Renal pelvis (tissue), 12 donors: ENCODE results near the gene LY6G6D. TPM values are rescaled to one million over a fixed set of nuclear protein-coding genes. Genes with fewer than 3 reads are reported as not detected.

Source experiments
- DNase-seq: peaks from one replicate; pipeline ENCODE4 v3.0.0-alpha.2; 2013
- long read RNA-seq, 16 experiments: transcript quantifications; one replicate each; lab custom pipeline, GENCODE V29; 2026
- polyA plus RNA-seq, 3 donors: library from polyadenylated mRNA; unstranded; fragments of 120-200 nt; gene quantifications; one replicate each; pipeline ENCODE4 v1.2.1, GENCODE V29; 2013; ENCODE audit not compliant: insufficient read length in 3 of 3

Gene LY6G6D, protein sequence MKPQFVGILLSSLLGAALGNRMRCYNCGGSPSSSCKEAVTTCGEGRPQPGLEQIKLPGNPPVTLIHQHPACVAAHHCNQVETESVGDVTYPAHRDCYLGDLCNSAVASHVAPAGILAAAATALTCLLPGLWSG
- polyA plus RNA-seq = not detected
- long read RNA-seq, donor 1 = 0 reads
- long read RNA-seq, donor 2, partial matches to known transcripts = 0 of 1 reads
- long read RNA-seq, donor 2, other reads (novel, unspliced or antisense) = 0 of 1 reads
- long read RNA-seq, donor 3 = 0 reads
- long read RNA-seq, donor 4 = 0 reads
- long read RNA-seq, donor 5 = 0 reads
- long read RNA-seq, donor 6 = 0 reads
- long read RNA-seq, donor 7 = 0 reads
- long read RNA-seq, donor 8 = 0 reads
- long read RNA-seq, donor 9 = 0 reads
- long read RNA-seq, donor 10 = 0 reads
- long read RNA-seq, donor 11 = 0 reads
- long read RNA-seq, donor 12 = 0 reads
- long read RNA-seq, donor 13 = 0 reads
- long read RNA-seq, donor 14 = 0 reads
- long read RNA-seq, donor 15 = 0 reads
- long read RNA-seq, donor 16 = 0 reads

DNA sequence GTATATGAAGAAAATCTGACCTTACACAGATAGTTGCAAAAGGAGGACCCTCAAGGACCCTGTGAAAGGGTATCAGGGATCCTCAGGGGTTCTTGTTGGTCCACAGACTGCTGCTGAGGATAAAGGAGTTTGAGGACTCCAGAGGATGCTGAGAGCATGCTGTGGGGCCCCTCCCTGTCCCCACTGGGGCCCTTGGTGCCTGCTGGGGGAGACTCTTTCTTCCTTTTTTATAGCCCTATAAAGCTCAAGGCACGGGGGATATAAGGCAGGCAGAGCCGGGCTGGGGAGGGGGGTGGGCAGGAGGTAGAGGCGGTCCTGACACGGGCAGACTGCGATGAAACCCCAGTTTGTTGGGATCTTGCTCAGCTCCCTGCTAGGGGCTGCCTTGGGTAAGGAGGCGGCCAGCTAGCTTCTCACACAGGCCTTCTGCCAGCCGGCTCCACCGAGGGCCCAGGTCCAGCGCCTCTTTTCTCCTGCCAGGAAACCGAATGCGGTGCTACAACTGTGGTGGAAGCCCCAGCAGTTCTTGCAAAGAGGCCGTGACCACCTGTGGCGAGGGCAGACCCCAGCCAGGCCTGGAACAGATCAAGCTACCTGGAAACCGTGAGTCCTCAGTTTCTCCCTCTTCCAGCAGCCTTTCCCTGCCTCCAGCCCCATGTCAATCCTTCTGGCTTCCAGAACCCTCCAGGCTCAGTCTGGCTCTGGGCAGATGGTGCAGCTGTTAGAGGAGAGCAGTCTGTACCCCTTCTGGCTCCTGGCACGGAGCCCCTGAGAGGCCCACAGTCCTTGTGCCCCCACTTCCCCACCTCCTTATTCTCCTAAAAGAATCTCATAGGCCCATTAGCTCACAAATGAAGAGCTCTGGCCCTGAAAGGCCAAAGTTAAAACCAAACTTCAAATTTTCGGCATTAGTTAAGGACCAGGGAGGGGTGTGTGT, at the start of gene LY6G6D:
Gene LY6G6D (plus strand): TSS at position 327 of the 937 bp plus-strand sequence. CDS start 8 bp downstream, at position 335.
- no peak for DNase-seq

DNA sequence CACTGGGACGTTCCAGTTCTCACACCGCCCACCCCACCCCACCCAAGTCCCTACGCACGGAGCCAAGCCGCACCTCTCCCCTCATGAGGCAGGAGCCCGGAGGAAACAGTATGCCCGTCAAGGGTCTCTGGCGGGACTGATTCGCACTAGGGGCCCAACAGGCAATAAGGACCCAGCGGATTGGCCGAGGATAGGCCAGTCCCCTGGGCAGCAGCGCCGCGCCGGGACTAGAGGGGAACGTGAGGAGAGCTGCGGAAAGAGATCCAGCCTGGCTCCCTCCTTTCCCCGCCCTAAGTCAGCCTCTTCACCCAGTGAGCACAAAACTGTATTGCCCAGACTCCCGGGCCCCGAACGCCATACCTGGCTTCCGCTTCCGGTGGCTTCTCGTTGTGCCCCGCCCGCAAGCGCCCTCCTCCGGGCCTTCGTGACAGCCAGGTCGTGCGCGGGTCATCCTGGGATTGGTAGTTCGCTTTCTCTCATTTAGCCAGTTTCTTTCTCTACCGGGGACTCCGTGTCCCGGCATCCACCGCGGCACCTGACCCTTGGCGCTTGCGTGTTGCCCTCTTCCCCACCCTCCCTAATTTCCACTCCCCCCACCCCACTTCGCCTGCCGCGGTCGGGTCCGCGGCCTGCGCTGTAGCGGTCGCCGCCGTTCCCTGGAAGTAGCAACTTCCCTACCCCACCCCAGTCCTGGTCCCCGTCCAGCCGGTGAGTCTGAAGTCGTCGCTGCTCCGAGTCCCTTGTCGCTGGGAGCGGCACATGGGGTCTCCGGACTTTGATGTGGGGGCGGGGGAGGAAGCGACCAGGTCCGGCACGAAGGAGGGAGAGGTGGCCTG, 49.4 kb upstream of the LY6G6D start, which contains the start of gene CSNK2B:
Gene CSNK2B (plus strand): TSS at position 580 of the 836 bp plus-strand sequence. CDS start 752 bp downstream, outside the sequence.
- DNase-seq = peak; percentile 98

DNA sequence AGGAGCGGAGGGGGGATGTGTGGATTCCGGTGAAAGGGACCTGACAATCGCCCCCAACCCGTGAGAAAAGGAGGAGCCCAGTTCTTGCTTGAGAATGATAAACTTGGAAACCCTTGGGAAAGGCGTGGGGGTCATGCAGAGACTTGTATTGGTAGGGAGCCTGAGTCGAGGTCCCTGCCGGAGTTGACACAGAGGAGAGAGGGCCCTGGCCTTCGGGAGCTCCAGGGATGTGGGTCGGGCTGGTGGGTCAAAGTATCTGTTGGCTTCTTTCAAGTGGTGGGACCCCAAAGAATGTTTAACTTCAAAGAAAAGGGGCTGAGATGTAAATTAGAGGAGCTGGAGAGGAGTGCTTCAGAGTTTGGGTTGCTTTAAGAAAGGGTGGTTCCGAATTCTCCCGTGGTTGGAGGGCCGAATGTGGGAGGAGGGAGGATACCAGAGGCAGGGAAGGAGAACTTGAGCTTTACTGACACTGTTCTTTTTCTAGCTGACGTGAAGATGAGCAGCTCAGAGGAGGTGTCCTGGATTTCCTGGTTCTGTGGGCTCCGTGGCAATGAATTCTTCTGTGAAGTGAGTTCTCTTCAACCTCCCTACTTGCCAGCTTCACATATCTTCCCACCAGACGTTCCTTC, 48.7 kb upstream of the LY6G6D start:
- peak; percentile 34 for DNase-seq

DNA sequence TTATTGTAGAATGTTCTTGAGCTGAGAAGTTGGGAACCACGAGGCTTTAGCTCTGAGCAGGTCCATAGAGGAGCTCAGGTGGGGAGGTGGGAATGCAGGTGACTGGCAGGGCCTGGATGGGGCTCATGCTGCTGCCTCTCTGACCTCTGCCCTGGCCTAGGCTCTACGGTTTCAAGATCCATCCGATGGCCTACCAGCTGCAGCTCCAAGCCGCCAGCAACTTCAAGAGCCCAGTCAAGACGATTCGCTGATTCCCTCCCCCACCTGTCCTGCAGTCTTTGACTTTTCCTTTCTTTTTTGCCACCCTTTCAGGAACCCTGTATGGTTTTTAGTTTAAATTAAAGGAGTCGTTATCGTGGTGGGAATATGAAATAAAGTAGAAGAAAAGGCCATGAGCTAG, 45.5 kb upstream of the LY6G6D start, which contains the start of gene LY6G5B:
Gene LY6G5B (plus strand): TSS at position 301 of the 400 bp plus-strand sequence. CDS start 975 bp downstream, outside the sequence.
- no peak for DNase-seq

DNA sequence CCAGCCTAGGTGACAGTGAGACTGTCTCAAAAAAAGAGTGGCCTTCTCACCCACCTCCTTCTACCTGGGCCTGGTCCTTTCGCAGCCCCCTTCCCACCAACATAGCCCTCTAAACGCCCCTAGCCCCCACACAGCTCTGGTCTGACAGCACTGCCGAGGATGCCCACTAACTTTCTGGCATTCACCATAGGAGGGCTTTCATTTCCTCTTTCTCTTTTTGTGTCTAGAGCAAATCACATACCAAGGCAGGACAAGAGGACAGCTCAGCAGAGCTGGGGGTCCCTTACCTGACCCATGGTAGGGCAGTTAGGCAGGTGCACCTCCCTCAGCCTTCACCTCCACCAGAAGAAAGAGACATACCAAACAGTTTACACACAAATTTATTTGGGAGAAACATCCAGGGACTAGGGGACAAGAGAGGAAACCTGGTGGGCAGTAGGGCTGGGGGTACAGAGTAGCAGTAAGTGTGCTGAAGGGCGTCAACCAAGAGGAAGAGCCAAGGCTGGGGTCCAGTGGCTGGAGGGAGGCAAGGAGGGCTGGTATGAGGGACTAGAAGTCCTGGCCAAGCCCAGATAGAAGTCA, 38.7 kb upstream of the LY6G6D start:
- no peak for DNase-seq

DNA sequence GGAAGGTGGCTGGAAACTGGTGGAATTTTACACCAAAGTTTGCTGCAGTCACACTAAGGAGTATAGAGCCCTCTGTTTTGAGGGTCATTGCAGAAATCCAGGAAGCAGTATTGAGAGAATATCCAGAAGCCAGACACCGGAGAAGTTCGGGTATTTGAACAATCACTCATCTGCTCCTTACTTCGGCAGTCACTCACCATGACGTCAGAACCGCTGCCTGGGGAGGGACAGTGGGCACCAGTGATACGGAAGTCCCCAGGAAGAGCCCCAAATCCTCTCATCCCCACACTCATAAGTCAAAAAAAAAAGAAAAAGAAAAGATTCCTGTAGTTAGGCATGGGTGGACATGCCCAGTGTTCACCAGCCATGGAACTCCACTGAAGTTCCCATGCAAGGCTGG, 38.2 kb upstream of the LY6G6D start:
- DNase-seq = no peak

DNA sequence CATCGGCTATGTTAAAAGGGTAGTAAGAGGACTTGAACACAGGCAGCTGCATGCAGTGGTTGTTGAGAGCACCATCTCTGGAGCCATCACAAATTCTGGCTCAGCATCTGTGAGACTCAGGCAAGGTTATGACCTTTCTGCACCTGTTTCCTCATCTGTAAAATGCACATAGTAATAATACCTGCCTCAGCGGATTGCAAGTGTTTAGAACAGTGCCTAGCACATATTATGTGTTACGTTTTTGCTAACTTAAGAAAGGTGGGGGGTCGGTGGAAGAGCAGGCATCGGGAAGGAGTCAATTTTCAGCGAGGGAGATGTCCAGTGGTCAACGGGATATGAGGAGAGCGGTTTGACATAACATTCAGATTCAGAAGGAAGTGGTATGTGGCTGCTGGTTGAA, 37.2 kb upstream of the LY6G6D start:
- no peak for DNase-seq

DNA sequence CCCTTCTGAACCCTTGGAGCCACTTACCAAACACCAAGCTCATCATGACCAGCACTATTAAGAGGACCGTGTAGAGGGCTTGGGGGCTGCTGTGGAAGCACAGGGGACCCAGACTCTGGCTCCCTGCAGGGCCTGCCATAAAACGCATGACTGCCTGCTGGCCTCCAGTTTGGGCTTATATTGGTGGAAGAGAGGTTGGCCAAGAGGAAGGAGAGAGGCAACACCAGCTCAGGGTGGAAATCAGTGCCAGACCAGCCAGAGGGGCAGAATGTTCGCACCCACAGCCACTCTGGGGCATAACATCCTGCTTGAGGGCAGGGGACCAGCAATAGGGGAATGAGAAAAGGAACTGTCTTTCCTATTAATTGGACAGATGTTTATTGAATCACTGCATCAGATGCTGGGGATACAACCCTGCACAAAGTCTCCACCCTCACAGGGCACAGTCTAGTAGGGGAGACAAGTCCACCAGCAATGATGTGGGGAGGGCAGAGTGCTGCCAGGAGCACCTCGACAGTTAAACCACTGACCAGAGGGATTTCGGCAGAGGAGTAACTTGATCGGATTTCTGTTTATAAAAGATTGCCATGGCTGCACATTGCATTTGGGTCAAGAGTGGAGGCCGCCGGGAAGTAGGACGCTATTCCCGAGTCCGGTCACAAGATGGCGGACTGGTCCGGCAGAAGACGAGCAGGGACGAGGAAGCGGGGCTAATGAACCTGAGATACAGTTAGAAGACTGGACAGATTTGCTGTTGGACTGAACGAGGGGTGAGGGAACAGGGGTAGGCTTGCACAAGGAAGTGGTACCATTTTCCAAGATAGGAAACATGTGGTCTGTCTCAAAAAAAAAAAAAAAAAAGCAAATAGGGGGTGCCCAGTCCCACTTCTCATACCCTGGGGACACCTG, 34.7 kb upstream of the LY6G6D start, which contains the start of gene LY6G5C:
Gene LY6G5C (minus strand): TSS at position 842 of the 909 bp plus-strand sequence. CDS start 694 bp downstream, at position 148.
- DNase-seq = peak; percentile 89

DNA sequence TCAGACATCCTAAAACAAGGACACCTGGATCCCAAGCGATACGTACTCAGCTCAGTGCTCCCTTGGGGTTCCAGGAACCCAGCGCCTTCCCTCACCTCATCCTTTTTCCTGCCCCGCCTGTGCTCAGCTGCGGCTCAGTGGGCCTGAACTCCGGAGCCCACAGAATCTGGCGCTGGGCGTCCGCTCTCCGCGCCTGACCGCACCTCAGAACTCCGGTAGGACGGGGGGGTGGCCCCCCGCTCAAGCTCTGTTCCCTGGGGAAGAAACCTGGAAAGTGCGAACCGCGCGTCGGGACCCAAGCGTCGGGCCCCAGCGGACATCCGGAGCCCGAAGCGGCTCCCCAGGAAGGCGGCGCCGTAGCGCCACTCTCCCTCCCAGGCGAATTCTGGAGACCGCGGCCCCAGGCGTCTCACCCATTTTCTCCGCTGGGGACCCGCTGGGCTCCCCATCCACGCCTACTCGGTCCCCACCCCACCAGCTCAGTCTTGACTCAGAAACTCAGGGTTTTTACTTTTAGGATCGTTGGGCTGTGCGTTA, 33.9 kb upstream of the LY6G6D start:
- no peak for DNase-seq

DNA sequence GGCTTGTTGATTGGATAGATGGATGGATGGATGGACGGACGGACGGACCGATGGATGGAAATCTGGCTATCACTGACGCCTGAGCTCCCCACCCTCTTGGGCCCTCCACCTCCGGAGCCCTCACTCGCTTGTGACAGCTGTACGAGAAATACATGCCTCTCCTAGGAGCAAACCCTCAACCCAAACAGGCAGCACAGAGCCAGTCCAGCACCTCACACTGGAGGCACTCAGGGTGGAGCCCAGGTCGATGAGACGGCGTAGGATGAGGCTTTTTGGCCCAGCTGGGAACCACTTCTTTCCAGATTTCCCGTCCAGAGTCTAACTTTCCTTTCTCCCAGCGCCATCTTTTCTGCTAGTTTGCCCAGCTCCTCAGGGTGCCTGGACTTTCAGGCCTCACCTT, 31.6 kb upstream of the LY6G6D start:
- no peak for DNase-seq

DNA sequence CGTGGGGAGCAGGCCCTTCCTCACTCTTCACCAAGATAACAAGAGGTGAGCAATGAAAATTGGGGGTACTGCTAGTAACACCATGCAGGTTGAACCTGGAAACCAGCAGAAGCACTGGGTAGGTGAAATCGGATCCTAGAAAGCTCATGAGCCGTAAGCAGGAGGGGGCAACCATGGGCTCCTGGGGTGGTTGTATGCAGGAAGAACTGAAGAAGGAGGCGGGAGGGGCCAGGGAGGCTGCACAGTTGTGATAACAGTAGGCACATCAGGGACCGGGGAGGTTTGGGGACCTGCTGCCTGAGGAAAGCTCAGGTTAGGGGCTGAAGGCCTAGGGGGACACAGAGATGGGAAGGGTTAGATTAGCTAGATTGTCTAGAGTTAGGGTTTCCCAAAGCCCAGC, 28.7 kb upstream of the LY6G6D start:
- DNase-seq = no peak

DNA sequence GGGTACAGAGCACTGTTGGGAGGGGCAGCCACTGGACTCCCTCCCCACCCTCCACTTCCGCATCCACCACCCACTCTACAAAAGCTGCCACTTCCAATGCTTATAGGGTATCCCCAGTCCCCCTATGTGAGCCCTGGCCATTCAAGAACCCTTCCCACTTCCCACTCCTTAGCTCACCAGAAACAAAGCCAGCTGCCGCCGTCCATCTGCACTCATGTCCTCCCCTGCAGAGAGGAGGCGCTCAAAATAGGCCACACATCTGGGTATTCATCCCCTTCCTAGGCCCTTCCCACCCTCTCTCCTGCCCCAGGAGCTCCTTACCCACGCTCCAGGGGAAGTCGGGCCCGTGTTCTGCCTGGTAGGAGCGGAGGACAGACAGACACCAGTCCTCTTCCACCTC, 27.8 kb upstream of the LY6G6D start:
- DNase-seq = no peak

DNA sequence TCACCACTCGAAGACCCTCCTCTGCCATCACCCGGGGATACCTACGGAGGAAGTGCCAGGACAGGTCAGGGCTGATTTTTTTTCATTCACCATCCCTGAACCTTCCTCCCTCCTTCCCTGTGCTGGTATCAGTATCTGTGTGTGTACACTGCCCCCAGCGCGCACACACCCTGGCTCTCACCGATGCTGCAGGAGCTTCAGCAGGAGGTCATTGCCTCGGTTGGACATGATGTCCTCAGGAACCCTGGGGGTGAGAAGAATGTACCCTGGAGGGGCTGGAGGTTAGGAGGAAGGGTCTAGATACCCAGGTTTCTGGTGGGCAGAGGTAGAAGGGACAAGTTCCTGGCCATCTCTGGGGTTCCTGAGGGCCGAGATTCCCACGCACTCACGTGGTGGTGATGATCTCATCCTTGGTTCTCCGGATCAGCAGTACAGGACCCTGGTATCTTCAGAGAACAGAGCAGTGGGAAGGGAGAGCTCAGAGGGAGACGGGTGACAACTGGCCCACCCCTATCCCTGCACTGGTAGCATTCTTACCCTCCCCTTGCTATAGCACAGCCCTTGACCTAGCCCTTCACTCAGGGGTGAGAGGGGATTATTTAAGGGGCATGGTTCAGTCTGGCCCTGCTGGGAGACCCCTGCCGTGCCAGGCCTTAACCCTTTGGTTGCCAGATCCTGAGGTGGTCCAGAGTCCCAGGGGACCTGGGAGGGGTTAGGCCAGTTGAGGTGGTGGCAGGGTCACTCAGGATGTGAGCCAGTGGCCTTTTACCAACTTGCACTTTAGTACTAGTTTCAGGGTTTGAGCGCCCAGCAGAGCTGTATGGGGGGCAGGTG, 27.1 kb upstream of the LY6G6D start:
- DNase-seq = no peak

DNA sequence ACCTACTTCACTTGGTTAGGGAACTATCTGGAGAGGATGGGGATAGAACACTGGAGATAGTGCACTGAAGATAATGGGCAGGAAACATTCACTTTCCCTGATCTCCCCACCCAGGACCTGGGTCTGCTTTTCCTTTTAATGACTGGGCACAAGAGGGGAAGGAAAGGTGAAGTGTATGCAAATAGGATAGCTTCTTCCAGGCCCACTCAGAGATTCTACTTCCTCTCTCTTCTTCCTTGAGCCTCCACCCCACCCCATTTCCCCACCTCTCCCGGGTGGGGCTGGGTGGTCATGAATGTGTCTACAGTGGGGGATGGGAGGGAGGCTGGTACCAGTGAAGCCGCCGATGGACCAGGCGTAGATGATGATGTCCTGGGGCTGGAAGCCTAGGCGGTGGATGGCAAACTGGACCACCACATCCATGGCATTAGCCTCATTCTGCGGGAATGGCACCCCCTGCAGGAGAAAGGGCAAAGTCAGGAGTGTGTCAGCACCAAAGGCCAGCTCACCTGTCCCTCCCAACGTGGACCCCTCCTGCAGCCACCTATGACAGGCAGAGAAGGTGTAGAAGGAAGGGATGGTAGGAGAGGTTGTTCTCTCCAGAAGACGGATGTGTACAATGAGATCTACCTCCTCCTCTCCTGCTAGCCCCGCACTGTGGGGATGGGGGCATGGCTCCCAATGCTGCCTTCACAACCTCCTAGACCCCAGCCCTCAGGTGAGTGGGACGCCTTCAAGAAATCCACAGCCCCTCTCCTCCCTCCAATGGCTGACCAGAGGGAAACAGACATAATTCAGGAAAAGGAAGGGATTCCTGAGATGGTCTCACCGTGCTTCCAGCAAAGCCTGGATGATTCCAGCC, 25.7 kb upstream of the LY6G6D start:
- DNase-seq = no peak

DNA sequence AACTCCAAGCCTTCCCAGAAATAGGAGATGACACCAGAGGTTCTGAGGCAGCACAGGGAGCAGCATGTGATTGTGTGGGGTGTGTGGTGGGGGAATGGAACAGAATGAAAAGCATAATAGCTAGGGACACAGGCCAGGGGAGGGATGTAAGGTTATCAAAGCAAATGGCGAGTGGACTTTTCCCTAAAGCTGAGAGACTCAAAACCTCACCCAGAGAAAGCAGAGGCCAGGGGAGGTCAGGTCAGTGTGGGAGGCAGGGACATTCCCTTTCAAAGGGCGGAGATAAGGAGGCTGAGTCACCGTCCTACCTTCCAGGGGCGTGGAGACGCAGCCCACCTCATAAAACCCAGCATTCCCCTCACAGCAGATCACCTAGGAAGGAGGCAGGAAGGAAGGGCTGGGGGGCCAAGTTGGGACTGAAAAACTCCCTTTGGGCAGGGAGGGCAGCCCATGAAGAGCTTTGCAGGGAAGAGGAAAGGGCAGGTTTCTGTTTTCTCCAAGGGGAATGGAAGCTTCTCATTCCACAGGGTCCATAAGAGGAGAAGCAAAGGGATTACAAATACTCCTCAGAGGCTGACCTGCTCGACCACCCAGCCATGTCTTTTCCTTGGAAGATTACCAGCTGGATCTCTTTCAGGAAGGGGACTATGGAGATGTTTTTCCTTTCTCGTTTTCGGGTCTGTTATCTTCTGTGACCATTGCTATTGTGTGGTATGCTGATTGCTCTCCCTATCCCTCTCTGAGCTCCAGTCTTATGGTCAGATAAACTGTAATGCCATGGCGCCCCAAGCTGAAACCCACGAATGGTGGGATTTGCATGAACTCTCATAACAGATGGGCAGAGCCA, 24.7 kb upstream of the LY6G6D start:
- DNase-seq = no peak

DNA sequence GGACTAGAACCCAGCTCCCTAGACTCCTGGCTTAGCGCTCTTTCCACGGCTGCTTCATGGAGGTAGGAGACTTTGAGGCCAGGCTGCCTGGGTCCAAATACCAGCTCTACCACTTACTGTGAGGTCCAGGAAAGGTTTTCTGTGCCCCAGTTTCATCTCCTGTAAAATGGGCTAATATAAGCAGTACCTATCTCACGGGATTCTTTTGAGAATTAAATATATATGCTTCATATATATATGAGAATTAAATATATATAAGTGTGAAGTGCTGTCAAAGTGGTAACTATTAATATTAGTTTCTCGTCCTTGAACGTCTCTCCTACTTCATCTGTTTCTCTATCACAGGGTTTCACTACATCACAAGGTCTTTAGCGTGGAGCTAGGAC, 24.1 kb upstream of the LY6G6D start:
- DNase-seq = no peak
